OCI-LY1 (cell line): Measurements from ENCODE around the gene ACAD11.

Source experiments
- H2AFZ ChIP-seq: fragments of 200-600 bp; sonication (generic), shearing (Covaris generic); 2 replicates; pipeline ENCODE4 v1.6.0; 2014; ENCODE audit warnings: antibody characterized with exemption, mild to moderate bottlenecking, low read length
- H3F3A ChIP-seq: fragments of 200-600 bp; sonication (generic), shearing (Covaris generic); 2 replicates; pipeline ENCODE4 v1.6.0; 2014; ENCODE audit warnings: mild to moderate bottlenecking, antibody characterized with exemption, low read length, moderate library complexity; ENCODE audit not compliant: insufficient read depth
- H3K27ac ChIP-seq: fragments of 200-600 bp; sonication (generic); 2 replicates; pipeline ENCODE4 v1.5.1; 2014; ENCODE audit warnings: low read length, mixed run types, mild to moderate bottlenecking, low read depth; ENCODE audit not compliant: poor library complexity, severe bottlenecking
- H3K27me3 ChIP-seq: fragments of 200-600 bp; sonication (generic); 2 replicates; pipeline ENCODE4 v1.6.0; 2014; ENCODE audit warnings: antibody characterized with exemption, mild to moderate bottlenecking, low read length, moderate library complexity; ENCODE audit not compliant: insufficient read depth
- H3K36me3 ChIP-seq: fragments of 200-600 bp; sonication (generic); 2 replicates; pipeline ENCODE4 v1.6.1; 2014; ENCODE audit warnings: mild to moderate bottlenecking, antibody characterized with exemption, low read length, moderate library complexity, mixed read lengths; ENCODE audit not compliant: insufficient read depth
- H3K4me1 ChIP-seq: fragments of 200-600 bp; sonication (generic); 2 replicates; pipeline ENCODE4 v1.5.1; 2014; ENCODE audit warnings: mild to moderate bottlenecking, low read length, moderate library complexity; ENCODE audit not compliant: insufficient read depth, severe bottlenecking
- H3K4me2 ChIP-seq: fragments of 200-600 bp; sonication (generic), shearing (Covaris generic); 2 replicates; pipeline ENCODE4 v1.6.1; 2014; ENCODE audit warnings: low read length
- H3K4me3 ChIP-seq: fragments of 200-600 bp; sonication (generic); 2 replicates; pipeline ENCODE4 v1.5.1; 2014; ENCODE audit warnings: low read length, low read depth, mild to moderate bottlenecking, mixed read lengths; ENCODE audit not compliant: poor library complexity, severe bottlenecking
- H3K79me2 ChIP-seq: fragments of 200-600 bp; shearing (Covaris generic); 2 replicates; pipeline ENCODE4 v1.6.1; 2016; ENCODE audit warnings: mixed run types, low read length, mixed read lengths; ENCODE audit not compliant: insufficient read depth
- H3K9ac ChIP-seq: fragments of 200-600 bp; sonication (generic), shearing (Covaris generic); 2 replicates; pipeline ENCODE4 v1.6.1; 2014; ENCODE audit warnings: mild to moderate bottlenecking, low read length, mixed read lengths
- H3K9me2 ChIP-seq: fragments of 200-600 bp; sonication (generic), shearing (Covaris generic); 2 replicates; pipeline ENCODE4 v1.6.1; 2014; ENCODE audit warnings: low read depth, mild to moderate bottlenecking, low read length, mixed read lengths
- H3K9me3 ChIP-seq: fragments of 200-600 bp; shearing (Covaris generic); 2 replicates; pipeline ENCODE4 v1.6.1; 2014; ENCODE audit warnings: low read length, mixed read lengths
- H4K20me1 ChIP-seq: fragments of 200-600 bp; sonication (generic), shearing (Covaris generic); 2 replicates; pipeline ENCODE4 v1.6.0; 2016; ENCODE audit warnings: mild to moderate bottlenecking, low read length; ENCODE audit not compliant: insufficient read depth
- EZH2 ChIP-seq: fragments of 200-600 bp; sonication (generic), shearing (Covaris generic); IDR thresholded peaks from 2 replicates; pipeline ENCODE4 v1.8.0; 2017; ENCODE audit warnings: borderline replicate concordance, mixed run types, mild to moderate bottlenecking, antibody characterized with exemption, low read length, moderate library complexity, mixed read lengths
- TF ChIP-seq, protein P1 (sequence below): fragments of 200-600 bp; sonication (generic), shearing (Covaris generic); IDR thresholded peaks from 2 replicates; pipeline ENCODE4 v1.5.1; 2017; ENCODE audit warnings: mild to moderate bottlenecking, antibody characterized with exemption, low read length, moderate library complexity, mixed read lengths

Gene ACAD11

DNA sequence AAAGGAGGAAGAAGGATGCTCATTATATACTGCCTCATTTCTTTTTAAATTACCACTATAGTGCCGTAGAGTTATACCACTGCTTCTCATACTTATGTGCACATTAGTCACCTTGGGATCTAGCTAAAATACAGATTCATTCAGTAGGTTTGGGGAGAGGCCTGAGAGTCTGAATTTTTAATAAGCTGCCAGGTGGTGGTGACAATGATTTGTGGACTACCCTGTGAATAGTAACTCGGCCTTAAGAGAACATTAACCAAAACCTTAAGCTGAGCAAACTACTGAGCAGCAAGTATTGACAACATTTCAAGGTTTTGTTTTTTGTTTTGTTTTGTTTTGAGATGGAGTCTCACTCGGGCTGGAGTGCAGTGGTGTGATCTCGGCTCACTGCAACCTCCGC, 20.3 kb upstream of the ACAD11 start:
- Histone ChIP-seq H3K36me3 (peaks cover 54% of the 10 kb centered on the region), H3K4me2 (no peak overlapping the region), H3K9me2 (no peaks in the 10 kb centered on the region)

DNA sequence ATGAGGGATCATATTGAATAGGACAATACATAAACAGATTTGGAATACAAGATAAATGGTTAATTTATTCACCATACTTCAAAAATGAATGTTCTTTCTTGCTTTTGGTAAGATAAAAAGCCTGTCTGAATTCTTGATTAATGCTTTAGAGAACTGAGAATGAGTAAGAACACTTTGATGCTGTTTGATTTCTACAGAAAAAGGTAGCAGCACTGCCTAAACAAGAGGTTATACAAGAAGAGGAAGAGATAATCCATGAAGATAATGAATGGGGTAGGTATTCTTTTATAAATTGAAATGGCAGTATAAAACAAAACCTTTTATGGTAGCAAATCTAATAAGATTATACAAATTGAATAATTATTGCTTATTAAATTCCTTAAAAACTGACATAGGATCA, 15.8 kb upstream of the ACAD11 start:
- H3F3A ChIP-seq = no peaks in the 10 kb centered on the region
- H3K4me2 ChIP-seq = no peak overlapping the region
- H3K4me1 ChIP-seq = no peaks in the 10 kb centered on the region
- no peaks in the 10 kb centered on the region for H3K79me2 ChIP-seq
- no peak overlapping the region for H3K4me3 ChIP-seq
- no peak overlapping the region for H3K27ac ChIP-seq
- no peak for TF ChIP-seq EZH2
- TF ChIP-seq, protein P1, sequence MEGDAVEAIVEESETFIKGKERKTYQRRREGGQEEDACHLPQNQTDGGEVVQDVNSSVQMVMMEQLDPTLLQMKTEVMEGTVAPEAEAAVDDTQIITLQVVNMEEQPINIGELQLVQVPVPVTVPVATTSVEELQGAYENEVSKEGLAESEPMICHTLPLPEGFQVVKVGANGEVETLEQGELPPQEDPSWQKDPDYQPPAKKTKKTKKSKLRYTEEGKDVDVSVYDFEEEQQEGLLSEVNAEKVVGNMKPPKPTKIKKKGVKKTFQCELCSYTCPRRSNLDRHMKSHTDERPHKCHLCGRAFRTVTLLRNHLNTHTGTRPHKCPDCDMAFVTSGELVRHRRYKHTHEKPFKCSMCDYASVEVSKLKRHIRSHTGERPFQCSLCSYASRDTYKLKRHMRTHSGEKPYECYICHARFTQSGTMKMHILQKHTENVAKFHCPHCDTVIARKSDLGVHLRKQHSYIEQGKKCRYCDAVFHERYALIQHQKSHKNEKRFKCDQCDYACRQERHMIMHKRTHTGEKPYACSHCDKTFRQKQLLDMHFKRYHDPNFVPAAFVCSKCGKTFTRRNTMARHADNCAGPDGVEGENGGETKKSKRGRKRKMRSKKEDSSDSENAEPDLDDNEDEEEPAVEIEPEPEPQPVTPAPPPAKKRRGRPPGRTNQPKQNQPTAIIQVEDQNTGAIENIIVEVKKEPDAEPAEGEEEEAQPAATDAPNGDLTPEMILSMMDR = no peak
- H3K9me2 ChIP-seq = no peaks in the 10 kb centered on the region
- H2AFZ ChIP-seq = no peak overlapping the region
- no peaks in the 10 kb centered on the region for H3K27me3 ChIP-seq
- no peak overlapping the region for H3K9ac ChIP-seq
- H3K36me3 ChIP-seq = peaks cover 76% of the 10 kb centered on the region
- H4K20me1 ChIP-seq = no peaks in the 10 kb centered on the region
- no peaks in the 10 kb centered on the region for H3K9me3 ChIP-seq

More for the DNA sequence above, 20.3 kb upstream of the ACAD11 start:
- Histone ChIP-seq H3F3A (no peaks in the 10 kb centered on the region), H3K4me3 (no peak overlapping the region), H3K4me1 (no peaks in the 10 kb centered on the region), H3K9ac (no peak overlapping the region), H3K27ac (no peak overlapping the region), H3K79me2 (no peaks in the 10 kb centered on the region), H4K20me1 (no peaks in the 10 kb centered on the region), H3K9me3 (no peaks in the 10 kb centered on the region), H2AFZ (no peak overlapping the region), H3K27me3 (no peaks in the 10 kb centered on the region)
- TF ChIP-seq, protein P1 = no peak
- TF ChIP-seq EZH2 = no peak

DNA sequence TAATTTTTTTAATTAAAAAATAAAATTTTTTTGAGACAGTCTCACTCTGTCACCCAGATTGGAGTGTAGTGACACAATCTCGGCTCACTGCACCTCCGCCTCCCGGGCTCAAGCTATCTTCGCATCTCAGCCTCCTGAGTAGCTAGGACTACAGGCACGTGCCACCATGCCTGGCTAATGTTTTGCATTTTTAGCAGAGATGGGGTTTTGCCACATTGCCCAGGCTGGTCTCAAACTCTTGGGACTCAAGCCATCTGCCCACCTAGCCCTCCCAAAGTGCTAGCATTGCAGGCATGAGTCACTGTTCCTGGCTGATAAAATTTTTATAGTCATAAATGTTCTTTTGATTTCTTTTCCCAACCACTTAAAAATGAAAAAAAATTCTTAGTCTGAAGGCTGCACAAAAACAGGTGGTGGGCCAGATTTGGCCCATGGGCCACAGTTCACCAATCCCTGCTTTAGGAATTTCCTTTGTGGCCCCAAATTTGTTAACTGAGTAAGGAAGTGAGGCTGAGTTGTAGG, 9.7 kb upstream of the ACAD11 start:
- H3K9me3 ChIP-seq = no peaks in the 10 kb centered on the region
- H3K4me2 ChIP-seq = no peak overlapping the region
- H3K9me2 ChIP-seq = no peaks in the 10 kb centered on the region
- H3K4me1 ChIP-seq = no peaks in the 10 kb centered on the region
- 0 out of 2 replicates have a peak, but pooled peaks cover 5% of the 10 kb centered on the region for H3K79me2 ChIP-seq
- TF ChIP-seq EZH2 = no peak
- TF ChIP-seq, protein P1 = no peak
- H3F3A ChIP-seq = no peaks in the 10 kb centered on the region
- no peaks in the 10 kb centered on the region for H4K20me1 ChIP-seq
- H3K36me3 ChIP-seq = peaks cover 66% of the 10 kb centered on the region
- no peak overlapping the region for H2AFZ ChIP-seq
- H3K9ac ChIP-seq = no peak overlapping the region
- no peak overlapping the region for H3K27ac ChIP-seq
- H3K4me3 ChIP-seq = no peak overlapping the region
- H3K27me3 ChIP-seq = no peaks in the 10 kb centered on the region
